Jurkat, Clone E6-1 (cell line): Measurements from ENCODE around the gene VPS35L. TPM values are rescaled to one million over a fixed set of nuclear protein-coding genes. Genes with fewer than 3 reads are reported as not detected.

Experiments
- DNase-seq: peaks from one replicate; pipeline ENCODE4 v3.0.0-alpha.2; 2011; ENCODE audit warnings: low read depth, low spot score
- H3K4me3 ChIP-seq: 2 replicates; pipeline ENCODE4 v1.5.1; 2011; ENCODE audit warnings: mild to moderate bottlenecking, low read length, control low read depth, moderate library complexity
- polyA plus RNA-seq: library from polyadenylated mRNA; unstranded; fragments of >200 nt; gene quantifications from one replicate; pipeline ENCODE4 v1.2.1, GENCODE V29; 2012; ENCODE audit warnings: missing spikeins; ENCODE audit not compliant: insufficient read length, insufficient read depth

VPS35L gene
- polyA plus RNA-seq, result 10.8 TPM

- H3K4me3 ChIP-seq, result peak within 1 kb of the TSS; percentile 85
- DNase-seq, result peak; percentile 96
Observed at GRCh38 chr16:19555186-19555937, at the start of gene VPS35L. VPS35L (plus strand) TSS chr16:19555703; CDS start chr16:19555730, 27 bp downstream.

GRCh38 chr16:19506965-19507364 is 48.5 kb upstream of the VPS35L start:
- H3K4me3 ChIP-seq, result no peak overlapping the region
- DNase-seq, result no peak

GRCh38 chr16:19507867-19508266 is 47.6 kb upstream of the VPS35L start:
- no peak overlapping the region for H3K4me3 ChIP-seq
- DNase-seq, result no peak

- H3K4me3 ChIP-seq, result no peak overlapping the region
- no peak for DNase-seq
Observed at GRCh38 chr16:19512297-19512696, 43.2 kb upstream of the VPS35L start.

GRCh38 chr16:19513377-19514053 is 42.0 kb upstream of the VPS35L start:
- H3K4me3 ChIP-seq, result no peak overlapping the region
- no peak for DNase-seq

- DNase-seq, result no peak
- no peak overlapping the region for H3K4me3 ChIP-seq
Observed at GRCh38 chr16:19515757-19516156, 39.7 kb upstream of the VPS35L start.

GRCh38 chr16:19517424-19518089 is 37.9 kb upstream of the VPS35L start:
- DNase-seq, result no peak
- H3K4me3 ChIP-seq, result no peak overlapping the region

- DNase-seq, result no peak
- no peak overlapping the region for H3K4me3 ChIP-seq
Observed at GRCh38 chr16:19518388-19518787, 37.1 kb upstream of the VPS35L start.

GRCh38 chr16:19520861-19521331 is 34.6 kb upstream of the VPS35L start:
- no peak for DNase-seq
- H3K4me3 ChIP-seq, result peak overlapping the region; percentile 95

- peak; percentile 84 for DNase-seq
Observed at GRCh38 chr16:19521471-19522396, 33.8 kb upstream of the VPS35L start, which contains the start of gene GDE1. GDE1 (minus strand) TSS chr16:19522098; CDS start chr16:19521964, 134 bp downstream.

GRCh38 chr16:19522397-19522732 is 33.1 kb upstream of the VPS35L start:
- no peak for DNase-seq
- peak overlapping the region; percentile 95 for H3K4me3 ChIP-seq

More at GRCh38 chr16:19521471-19522396, 33.8 kb upstream of the VPS35L start, which contains the start of gene GDE1:
- H3K4me3 ChIP-seq, result peak within 1 kb of the TSS; percentile 95

GRCh38 chr16:19522760-19523159 is 32.7 kb upstream of the VPS35L start:
- no peak overlapping the region for H3K4me3 ChIP-seq
- no peak for DNase-seq

GRCh38 chr16:19523184-19523558 is 32.3 kb upstream of the VPS35L start:
- no peak for DNase-seq
- no peak overlapping the region; the same call in 1 of the 2 replicates for H3K4me3 ChIP-seq

GRCh38 chr16:19523559-19524355 is 31.7 kb upstream of the VPS35L start, which contains the start of gene CCP110:
CCP110 (plus strand) TSS chr16:19523942; CDS start chr16:19527882, 3,940 bp downstream.
- peak; percentile 95 for DNase-seq
- peak within 1 kb of the TSS; percentile 93 for H3K4me3 ChIP-seq

- peak overlapping the region; percentile 93 for H3K4me3 ChIP-seq
- DNase-seq, result no peak
Observed at GRCh38 chr16:19524356-19524615, 31.2 kb upstream of the VPS35L start.

GRCh38 chr16:19524616-19525384 is 30.7 kb upstream of the VPS35L start:
- no peak for DNase-seq

GRCh38 chr16:19525385-19525723 is 30.1 kb upstream of the VPS35L start:
- peak overlapping the region; percentile 93 for H3K4me3 ChIP-seq

More at GRCh38 chr16:19524616-19525384, 30.7 kb upstream of the VPS35L start:
- H3K4me3 ChIP-seq, result peak overlapping the region; percentile 93

More at GRCh38 chr16:19525385-19525723, 30.1 kb upstream of the VPS35L start:
- DNase-seq, result no peak
